Activated T-cell treated with anti-CD3 and anti-CD28 coated beads, Interleukin-2, amount 50 U/mL, for 1 hour (primary cell): Measurements from ENCODE around the gene IL32.

ENCODE experiments used
- DNase-seq: peaks from one replicate; pipeline ENCODE4 v3.0.0-alpha.2; 2020

Gene IL32

GRCh38 chr16:3065069-3065741, at the start of gene IL32:
Gene IL32 (plus strand): TSS chr16:3065640. CDS start chr16:3065812, 172 bp downstream.
- DNase-seq: peak; percentile 68

- no peak for DNase-seq
Measured at GRCh38 chr16:3015865-3016521, 49.4 kb upstream of the IL32 start.

GRCh38 chr16:3017344-3017743, 48.1 kb upstream of the IL32 start:
- DNase-seq: no peak

GRCh38 chr16:3017794-3018506, 47.5 kb upstream of the IL32 start, which contains the start of gene CLDN6:
Gene CLDN6 (minus strand): TSS chr16:3018183. CDS start chr16:3016021, 2,162 bp downstream.
- no peak for DNase-seq

DNA sequence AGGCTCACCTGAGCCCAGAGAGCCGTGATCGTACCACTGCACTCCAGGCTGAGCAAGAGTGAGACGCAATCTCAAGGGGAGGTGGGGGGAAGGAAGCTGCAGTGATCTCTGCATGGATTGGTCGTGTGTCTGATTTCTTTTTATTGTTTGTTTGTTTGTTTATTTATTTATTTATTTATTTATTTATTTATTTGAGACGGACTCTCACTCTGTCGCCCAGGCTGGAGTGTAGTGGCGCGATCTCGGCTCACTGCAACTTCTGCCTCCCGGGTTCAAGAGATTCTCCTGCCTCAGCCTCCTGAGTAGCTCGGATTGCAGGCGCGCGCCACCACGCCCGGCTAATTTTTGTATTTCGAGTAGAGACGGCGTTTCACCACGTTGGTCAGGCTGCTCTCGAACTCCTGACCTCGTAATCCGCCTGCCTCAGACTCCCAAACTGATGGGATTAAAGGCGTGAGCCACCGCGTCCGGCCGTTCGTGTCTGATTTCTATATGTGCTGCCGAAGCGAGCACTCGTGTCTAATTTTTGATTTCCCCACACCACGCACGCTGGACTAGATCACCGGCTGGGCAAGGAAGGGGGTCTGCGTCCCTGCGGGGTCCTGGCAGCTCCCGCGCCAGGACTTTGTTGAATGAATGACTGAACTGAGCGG, 45.7 kb upstream of the IL32 start:
- DNase-seq: no peak

DNA sequence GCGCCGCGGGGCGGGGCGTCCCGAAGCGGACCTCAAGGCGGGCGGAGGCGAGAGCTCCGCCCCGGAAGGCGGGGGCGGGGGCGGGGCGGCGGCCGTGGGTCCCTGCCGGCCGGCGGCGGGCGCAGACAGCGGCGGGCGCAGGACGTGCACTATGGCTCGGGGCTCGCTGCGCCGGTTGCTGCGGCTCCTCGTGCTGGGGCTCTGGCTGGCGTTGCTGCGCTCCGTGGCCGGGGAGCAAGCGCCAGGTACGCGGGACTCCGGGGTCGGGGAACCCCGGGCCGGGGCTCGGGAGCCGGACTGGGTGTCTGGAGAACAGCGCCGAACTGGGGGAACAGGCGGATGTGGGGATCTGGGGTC, 45.2 kb upstream of the IL32 start, which contains the start of gene TNFRSF12A:
Gene TNFRSF12A, plus strand, starts transcription at position 122 of the 357 bp plus-strand sequence. Its CDS starts 30 bp downstream, at position 152.
- peak; percentile 73 for DNase-seq

DNA sequence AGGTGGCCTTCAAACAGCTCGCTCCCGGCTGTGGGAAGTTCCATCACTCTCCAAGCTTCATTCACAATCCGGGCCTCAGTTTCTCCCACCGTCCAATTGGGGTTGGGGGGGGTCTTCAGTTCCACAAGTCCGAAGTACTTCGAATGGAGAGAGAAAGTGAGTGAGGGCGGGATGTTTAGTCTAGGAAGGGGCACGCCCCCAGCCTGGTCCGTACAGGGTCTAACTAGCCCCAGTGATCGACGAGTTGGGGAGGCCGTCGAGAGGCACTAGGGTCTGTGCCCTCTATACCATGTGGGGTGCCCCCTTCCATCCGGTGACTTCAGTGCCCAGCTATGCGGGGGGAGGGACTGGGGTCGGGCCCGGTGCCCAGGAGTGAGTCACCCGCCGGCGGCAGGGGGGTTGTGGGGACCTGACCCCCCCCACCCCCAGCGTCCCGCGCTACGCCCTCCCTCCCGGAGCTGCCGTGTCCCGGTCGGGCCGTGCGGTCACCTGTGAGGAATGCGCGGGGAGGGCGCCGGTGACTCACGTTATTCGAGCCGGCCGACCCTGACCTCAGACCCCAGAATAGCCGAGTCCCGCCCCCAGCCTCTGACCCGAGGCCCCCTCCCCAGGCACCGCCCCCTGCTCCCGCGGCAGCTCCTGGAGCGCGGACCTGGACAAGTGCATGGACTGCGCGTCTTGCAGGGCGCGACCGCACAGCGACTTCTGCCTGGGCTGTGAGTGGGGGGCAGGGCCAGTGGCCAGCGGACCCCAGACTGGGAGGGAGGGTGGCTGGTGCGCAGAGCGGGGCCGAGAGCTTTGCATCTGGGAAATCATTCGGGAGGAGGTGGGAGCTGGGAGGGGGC, 44.6 kb upstream of the IL32 start:
- peak; percentile 81 for DNase-seq

GRCh38 chr16:3021449-3022207, 43.8 kb upstream of the IL32 start:
- DNase-seq: peak; percentile 84

- peak; percentile 87 for DNase-seq
Measured at GRCh38 chr16:3022208-3022683, 43.2 kb upstream of the IL32 start.

DNA sequence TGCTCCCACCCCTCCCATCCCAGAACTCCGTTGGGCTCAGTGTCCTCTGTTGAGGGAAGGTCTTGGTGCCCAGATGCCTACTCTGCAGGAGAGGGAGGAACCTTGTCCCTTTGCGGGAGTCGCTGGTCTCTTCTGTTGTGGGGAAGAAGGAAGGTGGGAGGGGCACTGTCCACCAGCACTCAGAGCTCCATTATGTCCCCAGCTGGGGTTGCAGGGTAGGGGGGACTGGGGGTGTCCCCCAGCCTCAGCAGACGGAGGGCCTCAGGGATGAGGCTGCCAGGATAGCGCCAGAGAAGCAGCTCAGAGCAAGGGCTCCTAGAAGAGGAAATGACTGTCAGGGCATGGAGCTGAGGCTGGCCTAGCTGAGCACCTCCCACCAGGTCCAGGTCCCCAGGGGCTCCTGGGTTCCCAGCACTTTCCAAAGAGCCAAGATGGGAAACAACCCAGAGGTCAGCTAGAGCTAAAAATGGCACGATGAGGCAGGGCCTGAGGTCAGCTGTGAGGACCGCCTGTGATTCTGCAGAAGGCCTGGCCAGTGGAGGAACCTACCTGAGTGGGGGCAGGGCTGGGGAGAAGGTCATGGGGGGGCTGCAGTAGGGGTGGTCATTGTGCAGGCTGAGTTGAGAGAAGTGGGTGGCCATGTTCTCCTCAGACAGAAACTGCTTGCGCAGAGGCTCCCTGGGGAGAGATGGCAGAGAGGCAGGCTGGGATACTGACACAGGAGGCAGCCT, 42.6 kb upstream of the IL32 start:
- DNase-seq: peak; percentile 46

GRCh38 chr16:3023415-3023668, 42.1 kb upstream of the IL32 start:
- peak; percentile 59 for DNase-seq

- DNase-seq: peak; percentile 94
Measured at GRCh38 chr16:3023669-3024478, 41.6 kb upstream of the IL32 start, which contains the start of the genes HCFC1R1 and THOC6. Gene HCFC1R1 (minus strand): TSS chr16:3023942. CDS start chr16:3023941, 1 bp downstream. Gene THOC6 (plus strand): TSS chr16:3024035. CDS start chr16:3024327, 292 bp downstream.

- DNase-seq: no peak
Measured at GRCh38 chr16:3025032-3026002, 40.1 kb upstream of the IL32 start.

- DNase-seq: no peak
Measured at GRCh38 chr16:3026003-3026378, 39.4 kb upstream of the IL32 start.

- DNase-seq: no peak
Measured at GRCh38 chr16:3026609-3027488, 38.6 kb upstream of the IL32 start.

DNA sequence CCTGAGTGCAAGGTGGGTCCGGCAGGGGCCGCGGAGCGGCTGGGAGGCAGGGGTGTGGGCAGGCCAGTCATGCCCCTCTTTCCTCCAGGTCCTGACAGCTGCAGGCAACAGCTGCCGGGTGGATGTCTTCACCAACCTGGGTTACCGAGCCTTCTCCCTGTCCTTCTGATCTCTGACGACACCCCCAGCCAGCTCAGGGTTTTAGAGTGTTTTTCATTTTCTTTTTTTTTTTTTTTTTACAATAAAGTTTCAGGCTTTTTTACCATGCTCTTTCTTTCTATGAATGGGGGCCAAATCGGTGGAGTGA, 38.0 kb upstream of the IL32 start:
- DNase-seq: no peak

- DNase-seq: peak; percentile 92
Measured at GRCh38 chr16:3027983-3028715, 37.3 kb upstream of the IL32 start.
